HEK293 (cell line): ENCODE measurements around the gene TJP3.

Source experiments
- BCL11A ChIP-seq: fragments of 450-650 bp; formaldehyde crosslinking; IDR thresholded peaks from 2 replicates; pipeline ENCODE4 v1.5.1; 2016; ENCODE audit warnings: low read depth, missing biosample characterization, missing genetic modification characterization
- BCL11B ChIP-seq: fragments of 450-650 bp; formaldehyde crosslinking; IDR thresholded peaks from 2 replicates; pipeline ENCODE4 v1.5.1; 2016; ENCODE audit warnings: low read depth, missing biosample characterization, missing genetic modification characterization
- HOXC10 ChIP-seq: sonication (generic); formaldehyde crosslinking; IDR thresholded peaks from 2 replicates; pipeline ENCODE4 v1.8.1; 2023; ENCODE audit warnings: mild to moderate bottlenecking, missing genetic modification reagents
- HOXD13 ChIP-seq: sonication (generic); formaldehyde crosslinking; IDR thresholded peaks from 2 replicates; pipeline ENCODE4 v1.8.0; 2022; ENCODE audit warnings: missing genetic modification reagents, borderline replicate concordance
- MYNN ChIP-seq: fragments of 450-650 bp; formaldehyde crosslinking; IDR thresholded peaks from 2 replicates; pipeline ENCODE4 v1.5.1; 2016; ENCODE audit warnings: missing biosample characterization, missing genetic modification characterization, borderline replicate concordance
- OSR2 ChIP-seq: fragments of 450-650 bp; formaldehyde crosslinking; IDR thresholded peaks from 2 replicates; pipeline ENCODE4 v1.5.1; 2016; ENCODE audit warnings: missing biosample characterization, missing genetic modification characterization
- PBX3 ChIP-seq: sonication (generic); formaldehyde crosslinking; IDR thresholded peaks from 2 replicates; pipeline ENCODE4 v1.8.1; 2022; ENCODE audit warnings: mild to moderate bottlenecking, moderate library complexity, missing genetic modification reagents
- WT1 ChIP-seq: fragments of 450-650 bp; formaldehyde crosslinking; IDR thresholded peaks from 2 replicates; pipeline ENCODE4 v1.5.1; 2016; ENCODE audit warnings: missing biosample characterization, missing genetic modification characterization
- ZFP37 ChIP-seq: fragments of 450-650 bp; formaldehyde crosslinking; IDR thresholded peaks from 2 replicates; pipeline ENCODE4 v1.5.1; 2016; ENCODE audit warnings: missing biosample characterization, missing genetic modification characterization
- ZNF169 ChIP-seq: fragments of 450-650 bp; formaldehyde crosslinking; IDR thresholded peaks from 2 replicates; pipeline ENCODE4 v1.5.1; 2016; ENCODE audit warnings: missing biosample characterization, missing genetic modification characterization
- ZNF2 ChIP-seq: fragments of 450-650 bp; formaldehyde crosslinking; IDR thresholded peaks from 2 replicates; pipeline ENCODE4 v1.5.1; 2016; ENCODE audit warnings: missing biosample characterization, missing genetic modification characterization
- ZNF24 ChIP-seq: fragments of 450-650 bp; formaldehyde crosslinking; IDR thresholded peaks from 2 replicates; pipeline ENCODE4 v1.5.1; 2016; ENCODE audit warnings: missing biosample characterization, missing genetic modification characterization
- ZNF341 ChIP-seq: fragments of 450-650 bp; formaldehyde crosslinking; IDR thresholded peaks from 2 replicates; pipeline ENCODE4; 2016; ENCODE audit warnings: low read depth, missing biosample characterization, missing genetic modification characterization
- ZNF362 ChIP-seq: fragments of 450-650 bp; formaldehyde crosslinking; IDR thresholded peaks from 2 replicates; pipeline ENCODE4 v1.5.1; 2016; ENCODE audit warnings: missing biosample characterization, missing genetic modification characterization
- ZNF366 ChIP-seq: fragments of 450-650 bp; formaldehyde crosslinking; conservative IDR thresholded peaks from 2 replicates; pipeline ENCODE4 v1.5.1; 2016; ENCODE audit warnings: missing biosample characterization, missing genetic modification characterization
- ZNF394 ChIP-seq: fragments of 450-650 bp; formaldehyde crosslinking; IDR thresholded peaks from 2 replicates; pipeline ENCODE4 v1.5.1; 2016; ENCODE audit warnings: missing biosample characterization, missing genetic modification characterization, mild to moderate bottlenecking, moderate library complexity, borderline replicate concordance
- ZNF426 ChIP-seq: fragments of 450-650 bp; formaldehyde crosslinking; IDR thresholded peaks from 2 replicates; pipeline ENCODE4 v1.5.1; 2017; ENCODE audit warnings: missing biosample characterization, missing genetic modification characterization, mild to moderate bottlenecking, inconsistent platforms, moderate library complexity
- ZNF473 ChIP-seq: fragments of 450-650 bp; formaldehyde crosslinking; IDR thresholded peaks from 2 replicates; pipeline ENCODE4 v1.5.1; 2017; ENCODE audit warnings: missing biosample characterization, missing genetic modification characterization
- ZNF513 ChIP-seq: fragments of 450-650 bp; IDR thresholded peaks from 2 replicates; pipeline ENCODE4 v1.5.1; 2018; ENCODE audit warnings: missing biosample characterization, missing genetic modification characterization
- ZNF544 ChIP-seq: fragments of 450-650 bp; formaldehyde crosslinking; IDR thresholded peaks from 2 replicates; pipeline ENCODE4 v1.5.0; 2017; ENCODE audit warnings: missing biosample characterization, missing genetic modification characterization
- ZNF561 ChIP-seq: fragments of 450-650 bp; IDR thresholded peaks from 2 replicates; pipeline ENCODE4 v1.5.1; 2018; ENCODE audit warnings: missing biosample characterization, missing genetic modification characterization, borderline replicate concordance
- ZNF600 ChIP-seq: fragments of 450-650 bp; formaldehyde crosslinking; IDR thresholded peaks from 2 replicates; pipeline ENCODE4 v1.5.1; 2016; ENCODE audit warnings: missing biosample characterization, missing genetic modification characterization
- ZNF664 ChIP-seq: fragments of 450-650 bp; formaldehyde crosslinking; IDR thresholded peaks from 2 replicates; pipeline ENCODE4 v1.5.1; 2016; ENCODE audit warnings: missing biosample characterization, missing genetic modification characterization
- ZNF785 ChIP-seq: fragments of 450-650 bp; formaldehyde crosslinking; IDR thresholded peaks from 2 replicates; pipeline ENCODE4 v1.5.1; 2016; ENCODE audit warnings: missing biosample characterization, missing genetic modification characterization
- ZSCAN16 ChIP-seq: fragments of 450-650 bp; formaldehyde crosslinking; IDR thresholded peaks from 2 replicates; pipeline ENCODE4 v1.5.1; 2016; ENCODE audit warnings: missing biosample characterization, missing genetic modification characterization
- ZSCAN18 ChIP-seq: fragments of 450-650 bp; formaldehyde crosslinking; IDR thresholded peaks from 2 replicates; pipeline ENCODE4 v1.5.1; 2016; ENCODE audit warnings: missing biosample characterization, missing genetic modification characterization
- TF ChIP-seq, protein P1 (sequence below): fragments of 450-650 bp; formaldehyde crosslinking; conservative IDR thresholded peaks from 2 replicates; pipeline ENCODE4 v1.5.1; 2016; ENCODE audit warnings: low read depth, missing biosample characterization, missing genetic modification characterization

The TJP3 gene

DNA sequence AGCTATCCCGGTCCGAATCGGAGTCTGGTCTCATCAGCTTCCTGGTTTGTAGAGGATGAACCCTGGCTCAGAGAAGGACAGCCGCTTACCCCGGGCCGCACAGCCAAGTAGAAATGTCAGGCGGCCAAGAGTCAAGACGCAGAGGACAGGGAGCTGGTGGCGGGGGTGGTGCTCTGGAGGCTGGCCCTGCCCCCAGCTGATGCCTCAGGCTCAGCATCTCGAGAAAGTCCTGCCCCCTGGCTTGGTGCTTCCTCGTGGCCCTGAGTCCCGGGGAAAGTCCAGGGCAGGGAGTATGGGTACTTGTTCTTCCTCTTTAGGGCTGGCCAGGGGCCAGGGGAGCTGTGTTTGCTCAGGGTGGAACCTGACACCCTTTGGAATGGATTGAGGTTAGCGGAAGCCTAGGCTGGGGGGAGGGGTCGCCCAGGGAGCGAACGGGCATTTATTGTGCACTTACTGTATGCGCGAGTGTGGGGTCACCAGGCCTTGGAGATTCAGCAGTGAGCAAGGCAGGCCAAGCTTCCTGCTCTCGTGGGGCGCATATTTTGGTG is 2.2 kb downstream of the TJP3 start (continued):
- TF ChIP-seq WT1 (tag by site-specific recombination) (peak; percentile 80), ZSCAN18 (tag by site-specific recombination) (no peak), HOXC10 (no peak), ZNF664 (tag by site-specific recombination) (peak; percentile 86), ZNF2 (tag by site-specific recombination) (no peak), MYNN (no peak), ZNF513 (peak; percentile 56), PBX3 (CRISPR knock-in tag) (no peak), ZNF366 (no peak), BCL11A (tag by site-specific recombination) (0 out of 2 replicates have a peak, but pooled peaks have one; percentile 15), ZNF394 (no peak), ZNF544 (tag by site-specific recombination) (no peak), ZNF561 (no peak), ZNF473 (tag by site-specific recombination) (no peak), ZNF341 (tag by site-specific recombination) (no peak), ZNF600 (peak; percentile 47; the same call in 1 of the 2 replicates), ZNF426 (tag by site-specific recombination) (no peak), ZFP37 (tag by site-specific recombination) (no peak), ZSCAN16 (tag by site-specific recombination) (0 out of 2 replicates have a peak, but pooled peaks have one; percentile 26), HOXD13 (no peak), BCL11B (0 out of 2 replicates have a peak, but pooled peaks have one; percentile 30), OSR2 (peak; percentile 49; the same call in 1 of the 2 replicates), ZNF362 (no peak), ZNF169 (tag by site-specific recombination) (no peak), ZNF24 (0 out of 2 replicates have a peak, but pooled peaks have one; percentile 47), ZNF785 (tag by site-specific recombination) (no peak)
- TF ChIP-seq, protein P1, sequence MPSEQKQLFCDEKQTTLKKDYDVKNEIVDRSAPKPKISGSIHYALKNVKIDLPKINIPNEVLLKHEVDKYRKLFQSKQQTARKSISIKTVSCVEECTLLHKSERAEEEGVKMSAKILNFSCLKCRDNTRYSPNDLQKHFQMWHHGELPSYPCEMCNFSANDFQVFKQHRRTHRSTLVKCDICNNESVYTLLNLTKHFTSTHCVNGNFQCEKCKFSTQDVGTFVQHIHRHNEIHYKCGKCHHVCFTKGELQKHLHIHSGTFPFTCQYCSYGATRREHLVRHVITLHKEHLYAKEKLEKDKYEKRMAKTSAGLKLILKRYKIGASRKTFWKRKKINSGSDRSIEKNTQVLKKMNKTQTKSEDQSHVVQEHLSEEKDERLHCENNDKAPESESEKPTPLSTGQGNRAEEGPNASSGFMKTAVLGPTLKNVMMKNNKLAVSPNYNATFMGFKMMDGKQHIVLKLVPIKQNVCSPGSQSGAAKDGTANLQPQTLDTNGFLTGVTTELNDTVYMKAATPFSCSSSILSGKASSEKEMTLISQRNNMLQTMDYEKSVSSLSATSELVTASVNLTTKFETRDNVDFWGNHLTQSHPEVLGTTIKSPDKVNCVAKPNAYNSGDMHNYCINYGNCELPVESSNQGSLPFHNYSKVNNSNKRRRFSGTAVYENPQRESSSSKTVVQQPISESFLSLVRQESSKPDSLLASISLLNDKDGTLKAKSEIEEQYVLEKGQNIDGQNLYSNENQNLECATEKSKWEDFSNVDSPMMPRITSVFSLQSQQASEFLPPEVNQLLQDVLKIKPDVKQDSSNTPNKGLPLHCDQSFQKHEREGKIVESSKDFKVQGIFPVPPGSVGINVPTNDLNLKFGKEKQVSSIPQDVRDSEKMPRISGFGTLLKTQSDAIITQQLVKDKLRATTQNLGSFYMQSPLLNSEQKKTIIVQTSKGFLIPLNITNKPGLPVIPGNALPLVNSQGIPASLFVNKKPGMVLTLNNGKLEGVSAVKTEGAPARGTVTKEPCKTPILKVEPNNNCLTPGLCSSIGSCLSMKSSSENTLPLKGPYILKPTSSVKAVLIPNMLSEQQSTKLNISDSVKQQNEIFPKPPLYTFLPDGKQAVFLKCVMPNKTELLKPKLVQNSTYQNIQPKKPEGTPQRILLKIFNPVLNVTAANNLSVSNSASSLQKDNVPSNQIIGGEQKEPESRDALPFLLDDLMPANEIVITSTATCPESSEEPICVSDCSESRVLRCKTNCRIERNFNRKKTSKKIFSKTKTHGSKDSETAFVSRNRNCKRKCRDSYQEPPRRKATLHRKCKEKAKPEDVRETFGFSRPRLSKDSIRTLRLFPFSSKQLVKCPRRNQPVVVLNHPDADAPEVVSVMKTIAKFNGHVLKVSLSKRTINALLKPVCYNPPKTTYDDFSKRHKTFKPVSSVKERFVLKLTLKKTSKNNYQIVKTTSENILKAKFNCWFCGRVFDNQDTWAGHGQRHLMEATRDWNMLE (tag by site-specific recombination) = no peak
